Measurements from ENCODE around the gene NAXD. TPM values are rescaled to one million over a fixed set of nuclear protein-coding genes. Genes with fewer than 3 reads are reported as not detected.

NAXD gene
- total RNA-seq, 3 donors from 2014 or later, result 17.8 to 20.5 (median 19.5) TPM

DNA sequence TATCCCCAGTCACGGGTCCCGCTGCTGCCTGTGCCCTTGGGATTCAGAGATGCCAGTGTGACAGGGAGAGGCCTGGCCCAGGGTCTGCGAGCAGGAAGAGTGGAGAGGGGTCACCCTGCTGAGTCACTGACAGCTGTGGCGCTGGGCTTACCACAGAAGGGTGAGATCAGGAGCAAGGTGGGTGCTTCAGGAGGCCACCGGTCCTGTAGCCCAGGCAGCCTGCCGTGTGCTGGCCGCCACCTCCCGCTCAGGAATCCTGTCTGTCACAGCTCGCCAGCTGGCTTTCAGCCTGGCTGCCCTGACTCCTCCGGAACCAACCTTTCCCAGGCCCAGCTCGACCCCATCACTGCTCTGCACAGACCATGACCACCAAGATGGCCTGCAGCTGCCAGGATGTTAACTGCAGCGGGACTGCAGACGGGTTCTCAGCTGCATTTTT, 25.3 kb downstream of the NAXD start:
- no peaks in the 10 kb centered on the region for H3K4me1 Mint-ChIP-seq (ENCODE audit: low read depth)
- no peaks in the 10 kb centered on the region for H3K9me3 Mint-ChIP-seq
- H3K4me3 Mint-ChIP-seq, result no peak overlapping the region
- ATAC-seq (no peak), DNase-seq (no peak)
- H3K27me3 Mint-ChIP-seq (ENCODE audit: low read depth), result no peaks in the 10 kb centered on the region
- H3K36me3 Mint-ChIP-seq (ENCODE audit: insufficient read depth), result peaks cover 29% of the 10 kb centered on the region

DNA sequence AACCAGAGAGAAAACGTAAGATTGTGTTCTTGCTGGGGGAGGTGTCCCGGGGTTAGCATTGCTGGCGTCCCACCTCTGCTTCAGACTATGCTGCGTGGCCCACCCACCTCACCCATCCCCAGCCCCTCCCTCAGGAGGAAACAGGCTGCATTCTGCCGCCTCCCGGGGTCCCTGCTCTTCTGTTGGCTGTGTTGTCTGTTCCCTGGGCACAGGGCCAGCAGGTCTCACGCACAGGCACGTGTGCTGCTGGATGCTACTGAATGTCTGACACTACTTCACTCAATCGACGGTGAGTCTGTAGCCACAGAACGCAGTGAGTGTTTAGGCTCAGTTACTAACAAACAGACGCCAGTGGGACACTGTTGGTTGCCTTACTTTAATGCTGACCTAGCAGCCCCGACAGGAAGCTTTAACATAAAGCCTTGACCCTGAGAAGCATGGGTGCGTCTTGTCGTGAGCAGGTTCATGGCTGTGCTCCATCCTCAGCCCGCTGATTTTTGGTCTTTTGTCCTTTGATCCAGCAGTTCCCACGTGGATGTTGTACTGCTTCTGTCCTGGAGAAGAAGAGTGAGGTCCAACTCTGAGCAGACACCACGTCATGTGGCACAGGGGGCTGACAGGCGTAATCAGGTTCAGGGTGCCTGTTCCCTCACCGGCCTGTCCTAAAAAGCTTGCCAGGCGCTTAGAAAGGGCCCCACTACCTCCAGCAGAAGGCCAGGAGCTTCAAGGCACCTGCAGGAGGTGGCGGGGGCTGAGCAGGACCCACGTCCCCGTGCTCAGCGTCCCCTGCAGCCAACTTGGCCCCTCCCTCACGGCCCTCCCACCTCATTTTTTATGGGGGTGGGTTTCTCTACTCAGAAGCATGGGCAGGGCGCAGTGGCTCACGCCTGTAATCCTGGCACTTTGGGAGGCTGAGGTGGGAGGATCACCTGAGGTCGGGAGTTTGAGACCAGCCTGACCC, 26.0 kb downstream of the NAXD start:
- no peak for ATAC-seq
- H3K9me3 Mint-ChIP-seq, result no peaks in the 10 kb centered on the region

DNA sequence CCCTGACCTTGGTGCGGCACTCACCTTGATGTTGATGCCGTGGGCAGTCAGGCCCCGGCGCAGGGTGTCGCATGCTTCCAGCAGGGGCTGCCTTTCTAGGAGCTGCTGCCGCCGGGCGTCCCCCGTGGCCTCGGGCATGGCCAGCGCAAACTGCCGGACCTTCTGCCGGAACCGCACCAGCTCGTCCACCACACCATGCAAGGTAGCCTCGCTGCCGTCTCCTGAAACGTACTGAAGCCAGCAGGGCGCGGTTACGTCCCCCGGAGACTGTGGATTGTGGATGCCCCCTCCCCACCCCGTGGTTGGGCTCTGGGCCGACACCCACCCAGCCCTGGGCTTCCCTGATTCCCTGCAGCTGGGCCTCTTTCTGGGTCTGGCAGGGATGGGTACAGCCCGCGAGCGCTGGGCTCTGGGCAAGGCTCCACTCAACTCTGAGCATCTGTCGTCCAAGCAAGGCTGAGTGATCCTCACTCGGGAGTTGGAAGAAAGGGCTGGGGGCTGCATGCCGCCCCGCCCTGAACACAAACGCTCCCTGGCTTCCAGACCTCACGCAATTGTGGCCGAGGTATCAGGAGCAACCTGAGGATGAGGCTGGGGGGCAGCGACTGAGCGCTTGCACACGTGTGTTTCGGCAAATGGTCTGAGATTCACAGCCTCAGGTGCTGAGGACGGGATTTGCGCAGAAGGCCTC, 27.1 kb downstream of the NAXD start:
- peaks cover 28% of the 10 kb centered on the region for H3K36me3 Mint-ChIP-seq (ENCODE audit: insufficient read depth)

More for the DNA sequence above, 26.0 kb downstream of the NAXD start:
- H3K4me3 Mint-ChIP-seq, result no peak overlapping the region
- no peak for DNase-seq
- no peaks in the 10 kb centered on the region for H3K27me3 Mint-ChIP-seq (ENCODE audit: low read depth)
- H3K4me1 Mint-ChIP-seq (ENCODE audit: low read depth), result no peaks in the 10 kb centered on the region
- H3K36me3 Mint-ChIP-seq (ENCODE audit: insufficient read depth), result peaks cover 32% of the 10 kb centered on the region

DNA sequence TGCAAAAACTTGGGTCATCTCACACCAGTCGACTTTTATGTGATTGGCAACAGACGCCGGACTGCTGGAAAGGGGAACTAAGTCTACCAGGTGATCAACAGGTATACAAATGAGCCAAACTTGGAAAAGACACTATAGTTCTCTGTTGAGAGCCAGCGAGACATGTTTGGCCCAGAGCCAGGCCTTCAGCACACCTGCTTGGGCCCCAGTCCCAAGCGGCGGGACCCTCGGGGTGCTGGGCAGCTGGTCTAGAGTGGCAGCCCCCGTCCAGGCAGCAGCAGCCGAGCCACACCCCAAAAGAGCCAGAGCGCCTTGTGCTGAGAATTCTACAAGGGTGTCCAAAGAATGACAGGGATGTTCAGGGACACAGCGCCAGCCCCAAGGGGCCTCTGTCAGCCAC, 28.0 kb downstream of the NAXD start:
- ATAC-seq (no peak), DNase-seq (no peak)
- Mint-ChIP-seq H3K36me3 (ENCODE audit: insufficient read depth) (peaks cover 28% of the 10 kb centered on the region), H3K4me3 (no peak overlapping the region), H3K27me3 (ENCODE audit: low read depth) (no peaks in the 10 kb centered on the region), H3K9me3 (no peaks in the 10 kb centered on the region), H3K4me1 (ENCODE audit: low read depth) (peaks cover 2% of the 10 kb centered on the region)

More for the DNA sequence above, 27.1 kb downstream of the NAXD start:
- no peak for DNase-seq
- no peak for ATAC-seq
- H3K4me3 Mint-ChIP-seq, result no peak overlapping the region
- no peaks in the 10 kb centered on the region for H3K4me1 Mint-ChIP-seq (ENCODE audit: low read depth)
- no peaks in the 10 kb centered on the region for H3K9me3 Mint-ChIP-seq
- H3K27me3 Mint-ChIP-seq (ENCODE audit: low read depth), result no peaks in the 10 kb centered on the region

DNA sequence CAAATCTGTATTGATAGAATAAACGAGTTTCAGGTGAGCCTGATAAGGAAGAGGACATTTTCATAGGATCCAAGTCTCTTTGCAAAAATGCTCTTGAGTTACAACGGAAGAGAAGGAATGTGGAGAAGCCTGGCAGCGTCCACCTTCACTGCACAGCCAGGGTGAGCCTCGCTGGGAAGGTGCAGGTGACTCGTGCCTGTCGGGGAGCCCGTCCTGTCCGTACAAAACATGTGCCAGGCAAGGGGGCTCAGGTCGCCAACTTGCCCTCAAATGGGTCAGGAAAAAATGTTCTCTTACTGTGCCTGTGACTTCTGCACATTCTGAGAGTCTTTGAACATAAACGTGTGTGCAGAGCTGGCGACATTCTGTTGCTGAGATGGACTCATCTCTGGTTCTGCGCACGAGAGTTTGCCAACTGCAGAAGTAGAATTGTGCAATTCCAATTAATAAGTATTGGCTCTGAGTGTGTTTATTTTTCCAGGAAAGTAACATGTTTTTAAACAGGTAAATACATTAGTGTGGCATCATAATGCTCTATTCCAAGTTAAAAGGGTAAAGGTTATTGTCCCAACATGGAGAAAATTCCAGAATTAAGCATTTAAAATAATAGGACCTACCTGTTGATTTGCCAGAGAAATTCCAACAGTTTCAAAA, 28.6 kb downstream of the NAXD start:
- Mint-ChIP-seq H3K9me3 (no peaks in the 10 kb centered on the region), H3K27me3 (ENCODE audit: low read depth) (no peaks in the 10 kb centered on the region), H3K4me1 (ENCODE audit: low read depth) (peaks cover 2% of the 10 kb centered on the region), H3K36me3 (ENCODE audit: insufficient read depth) (peaks cover 26% of the 10 kb centered on the region), H3K4me3 (no peak overlapping the region)
- no peak for DNase-seq
- ATAC-seq, result no peak

DNA sequence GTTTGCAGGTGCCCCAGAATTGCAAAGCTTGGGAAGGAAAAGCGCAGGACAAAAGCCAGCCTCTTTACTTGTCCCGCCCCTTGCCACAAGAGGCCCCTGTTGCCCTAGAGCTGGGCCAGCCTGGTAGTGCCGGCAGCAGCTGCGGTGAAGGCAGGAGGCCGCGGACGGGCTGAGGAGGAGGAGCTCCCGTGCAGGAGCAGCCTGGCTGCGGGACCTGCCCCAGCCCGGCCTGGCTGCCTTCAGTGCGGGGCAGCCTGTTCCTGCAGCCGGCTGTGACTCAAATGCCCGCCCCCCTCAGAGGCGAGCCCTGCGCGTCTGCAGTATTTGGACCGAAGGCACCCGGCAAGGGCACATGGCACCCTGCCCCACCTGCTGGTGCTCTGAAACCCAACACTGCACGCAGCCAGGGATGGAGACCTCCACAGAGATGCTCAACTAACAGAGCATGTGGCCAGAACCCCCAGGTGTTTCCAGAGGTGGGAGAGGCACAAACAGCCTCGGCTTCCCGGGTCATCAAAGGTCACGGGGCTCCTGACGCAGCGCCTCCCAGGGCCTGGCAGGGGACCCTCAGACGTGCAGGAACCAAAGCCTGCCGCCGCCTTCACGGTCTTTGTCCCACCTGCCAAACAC, 29.7 kb downstream of the NAXD start:
- H3K4me3 Mint-ChIP-seq, result no peak overlapping the region
- H3K27me3 Mint-ChIP-seq (ENCODE audit: low read depth), result no peaks in the 10 kb centered on the region
- peaks cover 2% of the 10 kb centered on the region for H3K4me1 Mint-ChIP-seq (ENCODE audit: low read depth)
- DNase-seq, result no peak
- peak; percentile 56 to 66 for ATAC-seq
- H3K36me3 Mint-ChIP-seq (ENCODE audit: insufficient read depth), result peaks cover 25% of the 10 kb centered on the region
- no peaks in the 10 kb centered on the region for H3K9me3 Mint-ChIP-seq

DNA sequence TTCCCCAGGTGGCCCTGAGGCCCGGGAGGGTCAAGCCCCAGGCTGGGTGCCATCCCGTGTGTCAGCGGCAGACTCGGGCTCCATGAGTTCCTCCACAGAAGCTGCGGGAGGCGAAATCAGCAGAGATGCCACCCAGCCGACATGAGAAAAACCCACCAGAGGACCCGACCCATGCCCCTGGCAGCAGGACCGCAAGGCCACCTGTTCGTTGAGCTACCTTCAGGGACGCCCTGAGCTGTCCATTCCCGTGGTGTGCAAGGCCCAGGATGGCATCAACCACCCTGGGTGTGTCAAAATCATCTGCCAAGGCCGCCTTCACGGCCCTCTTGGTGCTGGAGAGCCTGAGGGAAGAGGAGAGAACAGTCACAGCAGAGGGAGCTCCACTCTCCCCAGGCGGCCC, 30.4 kb downstream of the NAXD start:
- peaks cover 26% of the 10 kb centered on the region for H3K36me3 Mint-ChIP-seq (ENCODE audit: insufficient read depth)
- no peaks in the 10 kb centered on the region for H3K27me3 Mint-ChIP-seq (ENCODE audit: low read depth)
- ATAC-seq (no peak), DNase-seq (no peak)
- no peak overlapping the region for H3K4me3 Mint-ChIP-seq
- H3K9me3 Mint-ChIP-seq, result no peaks in the 10 kb centered on the region
- H3K4me1 Mint-ChIP-seq (ENCODE audit: low read depth), result peaks cover 2% of the 10 kb centered on the region

DNA sequence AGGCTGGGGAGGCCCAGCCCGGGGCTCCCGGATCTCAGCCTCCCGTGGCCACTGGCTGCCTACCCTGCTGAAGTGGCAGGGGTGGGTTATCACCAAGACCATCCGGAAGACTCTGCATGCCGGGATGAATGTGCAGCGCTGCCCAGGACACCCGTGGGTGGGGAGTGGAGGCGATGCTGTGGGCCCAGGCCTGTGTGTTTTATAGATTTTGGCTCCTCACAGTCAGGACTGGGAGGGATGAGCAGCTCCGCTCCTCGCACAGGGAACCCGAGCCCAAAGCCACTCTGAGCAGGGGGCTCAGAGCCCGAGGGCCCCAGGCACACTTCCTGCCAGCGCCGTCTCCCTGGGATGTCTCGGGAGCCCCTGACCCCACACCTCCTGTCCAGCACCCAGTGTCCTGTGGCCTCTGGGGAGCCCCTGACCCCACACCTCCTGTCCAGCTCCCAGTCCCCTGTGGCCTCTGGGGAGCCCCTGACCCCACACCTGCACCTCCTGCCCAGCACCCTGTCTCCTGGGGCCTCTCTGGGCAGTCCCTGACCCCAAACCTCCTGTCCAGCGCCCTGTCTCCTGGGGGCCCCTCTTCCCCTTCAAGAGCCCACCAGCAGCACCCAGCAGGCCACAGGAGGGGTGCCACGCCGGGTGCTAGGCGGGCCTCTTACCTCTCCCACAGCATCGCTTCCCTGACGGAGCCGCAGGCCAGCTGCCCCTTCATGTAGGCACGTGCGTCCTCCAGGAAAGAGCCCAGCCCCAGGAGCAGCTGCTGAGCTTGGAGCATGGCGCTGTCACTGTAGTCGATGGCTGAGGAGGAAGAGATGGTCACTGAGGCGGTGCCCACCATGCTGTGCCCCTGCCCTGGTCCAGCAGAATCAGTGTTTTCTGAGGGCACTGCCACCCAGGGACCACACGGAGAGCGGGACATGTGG, 31.4 kb downstream of the NAXD start:
- Mint-ChIP-seq H3K4me1 (ENCODE audit: low read depth) (peaks cover 2% of the 10 kb centered on the region), H3K27me3 (ENCODE audit: low read depth) (no peaks in the 10 kb centered on the region), H3K36me3 (ENCODE audit: insufficient read depth) (peaks cover 30% of the 10 kb centered on the region), H3K9me3 (no peaks in the 10 kb centered on the region), H3K4me3 (no peak overlapping the region)
- ATAC-seq, result no peak
- DNase-seq, result no peak

DNA sequence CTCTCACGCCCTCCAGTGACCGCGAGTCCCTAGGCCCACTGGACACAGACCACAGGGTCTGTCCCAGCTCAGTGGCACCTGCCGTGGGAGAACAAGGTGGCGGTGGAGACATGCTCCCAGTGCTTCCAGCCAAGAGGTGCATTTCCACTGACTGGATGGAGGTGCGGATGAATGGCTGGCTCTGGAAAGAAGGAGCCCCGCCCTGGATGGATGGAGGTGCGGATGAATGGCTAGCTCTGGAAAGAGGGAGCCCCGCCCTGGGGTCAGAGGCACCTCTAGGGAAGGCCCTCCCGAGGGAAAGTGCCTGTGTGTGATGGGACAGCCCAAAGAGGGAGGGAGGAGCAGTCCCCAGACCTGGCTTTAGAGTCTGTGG, 32.0 kb downstream of the NAXD start:
- no peaks in the 10 kb centered on the region for H3K9me3 Mint-ChIP-seq
- DNase-seq (no peak), ATAC-seq (no peak)
- H3K4me3 Mint-ChIP-seq, result no peak overlapping the region
- no peaks in the 10 kb centered on the region for H3K27me3 Mint-ChIP-seq (ENCODE audit: low read depth)
- peaks cover 30% of the 10 kb centered on the region for H3K36me3 Mint-ChIP-seq (ENCODE audit: insufficient read depth)
- peaks cover 2% of the 10 kb centered on the region for H3K4me1 Mint-ChIP-seq (ENCODE audit: low read depth)

DNA sequence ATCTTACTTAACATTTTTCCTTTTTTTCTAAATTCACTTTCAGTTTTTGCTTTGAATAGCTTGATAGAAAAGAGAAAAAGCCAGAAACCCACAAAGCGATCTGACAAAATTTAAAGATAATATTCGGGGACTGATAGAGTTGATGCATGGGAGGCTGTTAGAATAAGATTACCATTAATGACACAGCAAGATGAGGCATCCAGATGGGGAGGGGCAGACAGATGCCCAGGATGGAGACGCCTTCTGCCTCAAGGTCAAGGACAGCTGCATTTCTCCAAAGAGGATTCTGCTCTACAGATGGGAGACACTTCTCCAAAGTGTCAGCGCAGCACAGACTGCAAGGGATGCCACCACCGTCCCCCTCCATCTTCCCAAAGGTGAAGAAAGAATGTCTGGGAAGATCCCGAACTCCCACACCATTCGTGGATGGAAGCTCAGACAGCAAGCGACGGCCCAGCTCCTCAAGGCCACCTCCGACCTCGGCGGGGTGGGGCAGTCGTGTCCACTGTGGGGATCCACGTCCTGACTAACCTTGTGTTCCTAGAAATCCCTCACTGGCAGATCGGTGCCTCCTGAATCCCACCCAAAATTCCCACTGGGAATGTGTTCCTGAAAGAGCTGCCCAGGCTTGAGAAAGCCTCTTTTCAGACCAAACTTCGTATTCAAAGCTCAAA, 32.9 kb downstream of the NAXD start:
- Mint-ChIP-seq H3K4me1 (ENCODE audit: low read depth) (peaks cover 2% of the 10 kb centered on the region), H3K27me3 (ENCODE audit: low read depth) (no peaks in the 10 kb centered on the region), H3K36me3 (ENCODE audit: insufficient read depth) (peaks cover 26% of the 10 kb centered on the region), H3K9me3 (no peaks in the 10 kb centered on the region), H3K4me3 (no peak overlapping the region)
- DNase-seq (no peak), ATAC-seq (no peak)

DNA sequence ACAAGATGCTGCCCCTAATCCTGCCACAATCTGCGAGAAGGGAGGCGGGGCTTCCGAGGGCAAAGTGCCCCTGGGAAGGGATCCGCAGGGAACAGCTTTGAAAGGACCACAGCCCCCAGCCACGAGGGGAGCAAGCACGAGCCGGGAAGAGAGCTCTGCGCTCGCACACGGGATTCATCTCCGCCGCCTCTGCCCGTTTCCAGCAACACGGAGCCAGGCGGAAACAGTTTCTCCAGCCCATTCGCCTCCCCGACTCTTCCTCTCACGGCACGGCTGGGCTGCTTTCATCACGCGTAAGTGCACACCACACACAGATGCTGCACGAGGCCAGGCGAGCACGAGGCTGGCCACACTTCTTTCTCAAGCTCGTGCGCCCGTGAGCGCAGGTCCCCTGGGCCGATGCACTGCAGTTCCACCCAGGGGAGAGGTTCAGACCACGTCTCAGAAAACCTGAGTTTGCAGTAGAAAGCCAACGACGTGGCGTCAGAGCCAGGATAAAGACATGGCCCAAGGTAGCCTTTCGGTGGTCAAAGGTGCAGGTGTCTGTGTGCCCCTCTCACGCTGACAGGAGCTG, 33.6 kb downstream of the NAXD start:
- Mint-ChIP-seq H3K4me1 (ENCODE audit: low read depth) (peaks cover 2% of the 10 kb centered on the region), H3K27me3 (ENCODE audit: low read depth) (no peaks in the 10 kb centered on the region), H3K4me3 (no peak overlapping the region), H3K9me3 (no peaks in the 10 kb centered on the region), H3K36me3 (ENCODE audit: insufficient read depth) (peaks cover 24% of the 10 kb centered on the region)
- ATAC-seq (no peak), DNase-seq (no peak)

DNA sequence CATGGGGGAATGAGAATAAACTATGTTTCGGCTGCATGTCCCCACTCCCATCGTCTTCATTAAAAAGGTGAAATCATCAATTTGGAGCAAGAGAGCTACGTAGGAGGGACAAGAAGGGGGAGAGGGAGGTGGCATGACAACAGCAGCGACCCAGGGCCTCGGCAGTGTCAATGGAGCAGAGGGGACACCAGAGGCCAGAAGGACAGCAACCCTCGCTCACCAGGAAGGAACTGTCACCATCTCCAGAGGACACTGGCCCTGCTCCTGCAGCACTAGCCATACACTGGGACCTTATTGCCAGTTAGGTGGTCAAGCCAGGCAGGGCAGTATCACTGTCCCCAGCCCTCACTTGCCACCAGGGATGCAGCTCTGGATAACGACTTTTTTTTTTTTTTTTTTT, 34.2 kb downstream of the NAXD start:
- Mint-ChIP-seq H3K36me3 (ENCODE audit: insufficient read depth) (peaks cover 26% of the 10 kb centered on the region), H3K4me1 (ENCODE audit: low read depth) (peaks cover 2% of the 10 kb centered on the region), H3K4me3 (no peak overlapping the region), H3K27me3 (ENCODE audit: low read depth) (no peaks in the 10 kb centered on the region), H3K9me3 (no peaks in the 10 kb centered on the region)
- ATAC-seq (no peak), DNase-seq (no peak)

DNA sequence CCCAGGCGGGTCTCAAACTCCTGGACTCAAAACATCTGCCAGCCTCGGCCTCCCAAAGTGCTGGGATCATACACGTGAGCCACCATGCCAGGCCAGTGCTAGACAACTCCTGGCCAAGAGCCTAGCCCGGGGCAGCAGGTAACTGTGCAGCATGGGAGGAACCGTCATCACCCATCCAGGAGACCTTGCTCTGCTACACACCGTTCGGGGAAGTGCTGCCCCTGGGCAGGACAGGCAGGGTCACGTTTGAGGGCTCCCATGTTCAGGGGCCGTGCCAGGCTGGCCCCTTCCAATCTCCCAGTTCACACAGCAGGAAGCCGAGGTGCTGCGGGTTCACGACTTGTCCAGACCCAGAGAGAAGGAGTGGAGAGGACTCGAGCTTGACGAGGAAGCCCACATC, 35.1 kb downstream of the NAXD start:
- Mint-ChIP-seq H3K4me1 (ENCODE audit: low read depth) (peaks cover 4% of the 10 kb centered on the region), H3K4me3 (no peak overlapping the region), H3K9me3 (no peaks in the 10 kb centered on the region), H3K36me3 (ENCODE audit: insufficient read depth) (peaks cover 32% of the 10 kb centered on the region), H3K27me3 (ENCODE audit: low read depth) (no peaks in the 10 kb centered on the region)
- DNase-seq, result no peak
- ATAC-seq, result no peak
